HG02798 (cell line): Measurements from ENCODE around the gene MRPL45.
A peak's percentile ranks its signal among the peaks of the same experiment; 100 is the strongest.

Experiments used
- ATAC-seq: cut with Tn5 transposase; IDR thresholded peaks from one replicate; pipeline ENCODE4 v1.9.1; 2021; ENCODE audit warnings: mild to moderate bottlenecking; ENCODE audit not compliant: unreplicated experiment, poor library complexity

MRPL45 gene

DNA sequence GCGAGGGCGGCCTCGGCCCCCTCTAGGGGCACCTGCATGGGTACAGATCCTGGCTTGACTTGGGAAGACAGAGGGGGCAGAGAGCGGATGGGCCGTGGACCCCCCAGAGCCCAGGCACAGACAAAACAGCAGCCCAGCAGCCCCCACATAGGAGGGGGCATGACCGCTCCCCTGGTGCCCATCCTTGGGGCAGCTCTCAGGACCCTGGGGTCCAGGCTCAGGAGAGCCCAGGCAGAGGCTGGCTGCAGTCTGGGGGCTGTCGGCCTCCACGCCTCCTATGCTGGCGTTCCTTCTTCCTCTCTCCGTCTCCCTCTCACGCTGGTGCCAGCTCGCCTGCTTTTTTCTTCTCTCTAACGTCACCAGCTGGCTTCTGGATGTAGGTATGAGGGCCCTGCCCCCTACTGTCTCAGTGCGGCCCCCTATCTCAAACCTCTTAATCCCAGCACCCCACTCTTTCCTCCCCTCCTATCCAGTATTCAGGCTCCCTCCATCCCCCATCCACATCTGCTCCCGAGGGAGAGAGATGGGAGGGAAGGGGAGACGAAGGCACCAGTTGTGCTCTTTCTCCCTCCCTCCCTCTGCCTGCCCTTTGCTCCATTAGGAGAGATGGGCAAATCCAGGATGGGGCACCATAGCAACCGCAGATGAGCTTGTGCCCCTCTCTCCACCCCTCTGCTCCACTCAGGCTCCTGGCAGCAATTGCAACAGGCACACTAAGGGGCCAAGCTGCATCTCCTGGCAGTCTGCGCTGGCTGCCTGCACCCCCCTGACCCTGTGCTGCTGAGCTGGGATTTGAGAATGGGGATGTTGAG is 46.8 kb downstream of the MRPL45 start, which contains the start of gene GPR179:
TSS of gene GPR179 (minus strand) at position 349 of the 812 bp plus-strand sequence. CDS start at position 182, 167 bp downstream.
- no peak for ATAC-seq

DNA sequence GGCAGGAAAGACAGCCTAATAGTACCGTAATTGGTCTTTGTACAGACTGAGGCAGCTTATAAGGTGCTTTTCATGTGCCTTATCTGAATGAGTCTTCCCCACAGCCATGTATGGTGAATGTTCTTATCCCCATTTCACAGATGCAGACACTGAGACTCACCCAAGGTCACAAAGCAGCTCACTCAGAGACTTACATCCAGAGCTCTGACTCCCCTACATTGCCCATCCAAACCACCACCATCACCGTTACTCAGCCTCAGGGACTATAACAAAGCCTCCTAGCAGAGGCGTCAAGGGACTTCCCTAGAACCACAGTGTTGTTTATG is 47.4 kb downstream of the MRPL45 start:
- no peak for ATAC-seq

DNA sequence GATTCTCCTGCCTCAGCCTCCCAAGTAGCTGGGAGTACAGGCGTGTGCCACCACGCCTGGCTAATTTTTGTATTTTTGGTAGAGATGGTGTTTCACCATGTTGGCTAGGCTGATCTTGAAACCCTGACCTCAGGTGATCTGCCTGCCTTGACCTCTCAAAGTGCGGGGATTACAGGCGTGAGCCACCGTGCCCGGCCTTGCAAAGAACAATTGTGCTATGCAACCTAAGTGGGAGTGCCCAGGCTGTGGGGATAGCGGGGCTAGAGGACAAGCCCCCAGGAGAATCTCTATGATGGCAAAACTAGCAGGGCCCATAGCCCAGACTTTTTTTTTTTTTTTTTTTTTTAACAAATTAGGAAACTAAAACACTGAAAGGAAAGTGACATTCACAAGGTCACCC is 48.8 kb downstream of the MRPL45 start:
- no peak for ATAC-seq

DNA sequence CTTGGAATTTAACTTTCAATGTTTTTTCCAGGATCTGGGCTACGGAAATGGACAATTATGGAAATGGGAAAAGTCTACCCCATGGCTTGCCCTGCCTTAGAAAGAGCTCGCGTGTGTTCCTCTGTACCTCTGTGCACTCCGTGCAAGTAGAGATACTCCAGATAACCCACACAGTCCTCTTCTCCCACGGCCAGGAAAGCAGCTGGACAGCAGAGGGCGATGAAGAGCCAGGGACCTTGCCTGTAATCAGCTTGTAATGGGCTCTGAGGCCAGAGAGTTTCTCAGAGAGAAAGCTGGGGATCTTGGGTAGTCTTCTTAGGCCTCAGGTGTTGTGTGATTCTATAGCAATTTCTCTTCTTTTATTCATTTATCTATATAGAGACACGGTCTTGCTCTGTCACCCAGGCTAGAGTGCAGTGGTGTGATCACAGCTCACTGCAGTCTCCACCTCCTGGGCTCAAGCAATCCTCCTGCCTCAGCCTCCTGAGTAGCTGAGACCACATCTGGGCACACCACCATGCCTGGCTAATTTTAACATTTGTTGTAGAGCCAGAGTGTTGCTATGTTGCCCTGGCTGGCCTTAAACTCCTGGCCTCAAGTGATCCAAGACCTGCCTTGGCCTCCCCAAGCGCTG is 52.2 kb downstream of the MRPL45 start:
- ATAC-seq: peak; percentile 34

DNA sequence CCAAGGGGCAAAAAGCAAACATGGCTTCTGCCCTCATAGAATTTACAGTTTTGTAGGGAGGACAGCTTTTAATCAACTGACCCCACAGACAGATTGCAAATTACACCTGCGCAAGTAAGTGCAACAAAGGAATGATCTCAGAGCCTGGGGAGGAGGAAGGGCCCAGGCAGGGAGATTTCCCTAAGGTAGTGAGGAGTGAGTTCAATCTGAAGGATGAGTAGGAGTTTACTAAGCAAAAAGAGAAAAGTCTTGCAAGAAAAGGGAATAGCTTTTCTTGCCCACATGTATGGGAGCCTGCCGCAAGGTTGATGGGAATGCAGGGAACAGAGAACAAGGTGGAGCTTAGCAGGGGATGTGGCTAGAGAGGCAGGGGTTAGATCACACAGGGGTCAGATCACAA is 53.1 kb downstream of the MRPL45 start:
- ATAC-seq: no peak

DNA sequence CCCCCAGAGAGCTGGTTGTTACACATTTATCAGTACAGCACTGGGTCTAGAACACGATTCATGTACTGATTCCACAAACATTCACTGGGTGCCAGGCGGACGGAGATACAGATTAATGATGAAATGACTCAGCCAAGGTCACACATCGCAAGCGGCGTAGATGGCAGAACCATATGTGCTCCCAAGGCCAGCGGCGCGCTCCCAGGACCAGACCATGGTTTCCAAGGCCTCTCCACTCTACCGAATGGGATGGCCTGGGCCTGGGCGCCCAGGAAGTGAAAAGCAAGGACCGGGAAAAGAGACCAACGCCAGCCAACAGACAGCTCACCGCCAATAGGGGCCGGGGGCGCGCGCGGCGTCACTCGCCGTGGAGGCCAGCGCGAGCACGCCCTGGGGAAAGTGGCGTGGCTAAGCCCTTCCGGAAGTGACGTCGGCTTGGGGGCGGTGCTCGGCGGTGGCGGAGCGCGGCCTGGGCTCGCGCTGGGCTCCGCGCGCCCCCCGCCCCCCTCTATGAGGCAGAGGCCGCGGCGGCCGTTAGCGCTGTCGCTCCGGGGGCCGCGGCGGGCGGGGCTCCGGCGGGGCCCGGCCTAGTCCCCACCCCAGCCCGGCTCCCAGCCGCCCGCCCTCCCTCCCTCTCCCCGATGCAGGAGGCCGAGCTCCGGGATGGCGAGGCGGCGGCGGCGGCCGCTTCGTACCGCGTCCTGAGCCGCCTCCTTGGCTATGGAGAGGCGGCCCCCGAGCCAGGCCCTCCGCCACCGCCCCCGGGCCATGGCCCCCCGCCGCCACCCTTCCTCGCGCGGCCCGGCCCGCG is 54.6 kb downstream of the MRPL45 start, which contains the start of gene SOCS7:
TSS of gene SOCS7 (plus strand) at position 433 of the 811 bp plus-strand sequence. CDS start at position 642, 209 bp downstream.
- peak; percentile 91 for ATAC-seq

DNA sequence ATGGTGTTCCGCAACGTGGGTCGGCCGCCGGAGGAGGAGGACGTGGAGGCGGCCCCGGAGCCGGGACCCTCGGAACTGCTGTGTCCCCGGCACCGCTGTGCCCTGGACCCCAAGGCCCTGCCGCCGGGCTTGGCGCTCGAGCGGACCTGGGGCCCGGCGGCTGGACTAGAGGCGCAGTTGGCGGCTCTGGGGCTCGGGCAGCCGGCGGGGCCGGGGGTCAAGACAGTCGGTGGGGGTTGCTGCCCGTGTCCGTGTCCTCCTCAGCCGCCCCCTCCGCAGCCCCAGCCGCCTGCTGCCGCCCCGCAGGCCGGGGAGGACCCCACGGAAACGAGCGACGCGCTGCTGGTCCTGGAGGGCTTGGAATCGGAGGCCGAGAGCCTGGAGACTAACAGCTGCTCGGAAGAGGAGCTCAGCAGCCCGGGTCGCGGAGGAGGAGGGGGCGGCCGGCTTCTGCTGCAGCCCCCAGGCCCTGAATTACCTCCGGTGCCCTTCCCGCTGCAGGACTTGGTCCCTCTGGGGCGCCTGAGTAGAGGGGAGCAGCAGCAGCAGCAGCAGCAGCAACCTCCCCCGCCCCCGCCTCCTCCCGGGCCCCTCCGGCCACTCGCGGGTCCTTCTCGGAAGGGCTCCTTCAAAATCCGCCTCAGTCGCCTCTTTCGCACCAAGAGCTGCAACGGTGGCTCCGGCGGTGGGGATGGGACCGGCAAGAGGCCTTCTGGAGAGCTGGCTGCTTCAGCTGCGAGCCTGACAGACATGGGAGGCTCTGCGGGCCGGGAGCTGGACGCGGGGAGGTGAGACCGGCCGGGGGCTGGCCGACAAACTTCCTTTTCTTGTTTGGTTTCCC is 55.5 kb downstream of the MRPL45 start:
- no peak for ATAC-seq

DNA sequence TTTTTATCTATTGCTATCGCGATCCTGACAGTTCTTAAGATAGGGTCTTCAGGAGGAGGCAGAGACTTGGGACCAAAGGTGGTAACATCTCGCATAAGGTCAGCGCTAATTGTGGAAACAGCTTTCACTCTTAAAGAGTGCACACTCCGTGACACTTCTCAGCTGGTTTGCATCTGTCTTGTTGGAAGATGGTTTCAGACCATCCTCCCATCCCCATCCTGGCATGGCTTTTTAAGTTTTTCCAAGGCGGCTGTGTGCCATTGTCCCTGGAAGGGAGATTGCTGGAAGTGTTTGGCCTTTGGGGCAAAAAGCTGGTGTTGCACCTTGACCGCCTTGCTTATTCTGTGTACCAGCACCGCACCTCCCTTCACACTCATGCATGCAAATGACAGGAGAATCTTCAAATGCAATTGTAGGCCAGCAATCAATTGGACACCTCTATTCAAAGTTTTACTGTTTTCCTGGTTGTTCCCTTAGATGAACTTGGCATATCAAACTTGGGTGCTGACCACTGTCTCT is 56.2 kb downstream of the MRPL45 start:
- ATAC-seq: no peak

DNA sequence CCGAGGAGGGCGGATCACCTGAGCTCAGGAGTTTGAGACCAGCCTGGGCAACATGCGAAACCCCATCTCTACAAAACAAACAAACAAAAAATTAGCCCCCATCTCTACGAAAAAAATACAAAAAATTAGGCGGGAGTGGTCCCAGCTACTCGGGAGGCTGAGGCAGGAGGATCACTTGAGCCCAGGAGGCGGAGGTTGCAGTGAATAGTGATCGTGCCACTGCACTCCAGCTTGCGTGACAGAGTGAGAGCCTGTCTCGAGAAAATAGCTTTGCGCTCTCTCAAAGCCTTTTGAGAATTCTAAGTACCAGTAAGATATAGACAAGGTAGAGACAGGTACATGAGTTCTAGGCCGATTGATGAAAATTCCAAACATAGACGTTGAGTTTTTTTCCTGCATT is 56.7 kb downstream of the MRPL45 start:
- no peak for ATAC-seq

DNA sequence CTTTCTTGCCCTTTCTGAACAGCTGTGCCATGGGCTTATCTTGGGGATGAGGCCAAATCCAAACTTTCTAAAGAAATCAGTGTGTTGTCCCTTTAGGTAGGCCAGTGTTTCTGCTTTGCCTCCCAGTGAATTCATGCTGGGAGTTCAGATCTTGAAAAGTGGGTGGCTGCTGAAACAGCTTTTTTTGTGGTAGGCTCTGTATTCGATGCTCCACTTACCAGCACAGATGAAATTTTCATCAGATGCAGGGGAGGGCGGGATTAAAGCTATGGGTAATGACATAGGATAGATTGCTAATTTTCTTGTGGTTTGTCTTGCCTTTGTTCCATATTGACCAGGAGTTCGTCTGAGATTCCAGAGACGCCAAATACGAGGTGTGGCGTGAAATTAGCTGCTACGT is 57.5 kb downstream of the MRPL45 start:
- no peak for ATAC-seq

DNA sequence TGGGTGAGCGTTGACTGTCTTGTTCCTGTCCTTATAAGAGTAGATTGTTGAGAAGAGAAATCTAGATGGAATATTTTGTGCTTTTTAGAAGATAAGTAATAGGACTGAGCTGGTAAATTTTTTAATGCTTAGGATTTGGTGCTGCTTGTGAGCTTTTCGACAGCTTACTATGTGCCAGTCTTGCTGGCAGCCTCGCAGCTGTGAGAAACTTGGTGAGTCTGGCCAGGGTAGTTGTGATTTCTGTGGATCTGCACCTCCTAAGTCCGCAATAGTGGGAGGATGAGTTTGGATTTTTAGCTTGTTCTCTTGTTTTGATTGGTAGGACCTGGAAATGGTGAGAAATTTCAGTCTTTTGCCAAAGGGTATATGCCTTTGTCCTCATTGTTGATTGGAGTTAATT is 58.3 kb downstream of the MRPL45 start:
- no peak for ATAC-seq

DNA sequence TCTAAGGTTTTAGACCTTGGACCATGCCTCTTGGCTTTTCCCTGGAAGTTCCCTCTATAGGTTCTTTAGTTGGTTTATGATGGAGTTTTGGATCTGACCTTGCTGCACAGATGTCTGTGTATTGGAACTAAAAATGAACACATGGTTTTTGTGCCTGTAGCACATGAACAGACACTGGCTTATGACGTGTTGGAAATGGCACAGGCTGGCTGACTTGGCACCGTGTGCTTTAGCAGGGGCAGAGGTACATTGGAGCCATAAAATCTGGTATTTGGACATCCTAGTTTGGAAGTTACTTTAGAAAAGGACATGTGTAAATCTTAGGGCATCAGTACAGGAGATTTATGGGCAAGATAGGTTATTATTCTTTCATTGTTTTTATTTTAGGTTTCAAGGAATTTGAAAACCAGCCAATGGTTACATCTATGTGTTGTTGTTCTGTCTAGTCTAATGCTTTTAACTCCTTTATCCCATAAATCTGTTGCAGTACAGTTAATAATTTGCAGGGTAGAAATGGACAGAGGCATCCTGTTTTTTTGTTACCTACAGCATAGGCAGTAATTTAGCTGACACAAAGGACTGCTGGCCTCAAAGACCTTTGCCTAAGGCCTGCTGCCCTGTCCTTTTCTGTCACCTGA is 60.6 kb downstream of the MRPL45 start:
- no peak for ATAC-seq

DNA sequence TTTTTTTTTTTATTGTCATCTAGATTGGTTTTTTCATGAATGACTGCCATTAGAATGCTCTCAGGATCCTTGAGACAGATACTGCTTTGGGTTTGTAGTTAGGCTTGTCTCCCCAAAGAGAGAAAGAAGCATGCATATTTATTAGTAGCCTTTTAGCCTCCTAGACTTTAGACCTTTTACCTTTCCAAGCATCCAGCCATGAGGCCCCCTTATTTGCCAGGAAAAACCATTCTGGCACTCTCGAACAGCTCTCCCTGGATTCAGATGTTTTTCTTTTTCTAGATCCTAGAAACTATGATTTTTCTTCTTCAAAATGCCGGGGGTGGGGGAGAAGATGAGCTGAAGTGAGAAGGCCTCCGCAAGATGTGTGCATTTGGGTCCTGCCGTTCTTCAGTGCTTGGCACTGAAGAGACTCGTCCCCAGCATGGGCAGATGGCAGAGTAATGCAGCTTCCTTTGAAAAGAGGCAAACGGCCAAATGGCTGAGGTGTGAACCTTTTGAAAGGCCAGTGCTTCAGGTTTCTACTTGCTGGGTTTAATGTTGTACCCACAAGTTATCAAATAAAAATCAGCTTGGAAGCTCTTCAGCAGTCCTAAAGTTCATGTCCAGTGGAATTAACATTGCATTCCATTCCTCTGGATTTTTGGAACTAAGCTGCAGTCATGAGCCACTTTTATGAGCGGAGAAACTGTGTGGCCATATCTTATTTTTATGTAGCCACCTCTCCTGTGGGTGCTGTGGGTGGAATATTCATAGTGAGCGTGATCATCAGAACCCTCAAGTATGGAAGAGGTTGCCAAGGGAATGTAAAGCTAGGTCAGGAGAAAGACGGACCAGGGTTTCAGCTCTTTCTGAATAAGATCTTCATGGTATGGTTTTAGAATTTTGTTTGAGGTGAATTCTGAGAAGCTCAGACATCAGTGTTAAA is 61.9 kb downstream of the MRPL45 start:
- no peak for ATAC-seq

DNA sequence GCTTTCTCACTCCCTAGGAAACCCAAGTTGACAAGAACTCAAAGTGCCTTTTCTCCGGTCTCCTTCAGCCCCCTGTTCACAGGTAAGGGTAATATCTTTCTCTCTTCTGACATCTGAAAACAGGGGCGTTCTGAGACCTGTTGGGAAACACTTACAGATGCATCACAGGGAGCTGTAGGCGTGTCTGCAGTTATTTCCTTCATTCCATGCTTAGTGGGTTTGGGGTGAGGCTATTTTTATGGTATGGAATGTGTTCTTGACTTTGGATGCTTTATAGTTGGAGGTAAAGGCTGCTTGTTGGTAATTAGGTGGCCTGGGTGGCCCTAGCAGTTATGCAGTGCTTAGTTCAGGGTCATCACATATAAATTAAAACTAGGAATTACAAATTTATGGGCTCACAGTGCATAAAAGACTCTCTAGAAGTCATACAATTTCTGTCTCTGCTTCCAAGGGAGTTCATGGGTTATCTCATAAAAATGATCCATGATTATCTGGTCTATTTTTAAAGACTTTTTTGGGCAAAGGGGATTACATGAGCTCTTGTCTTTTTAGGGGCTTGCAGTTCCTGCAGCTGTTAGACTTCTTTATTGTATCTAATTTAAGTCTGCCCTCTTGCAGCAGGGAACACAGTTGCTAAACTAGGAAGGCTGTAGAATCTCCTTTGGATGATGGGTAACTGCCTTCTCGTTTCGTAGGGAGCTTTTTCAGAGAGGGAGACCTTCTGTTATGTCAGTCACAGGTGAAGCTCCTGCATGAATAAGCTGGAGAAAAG is 64.9 kb downstream of the MRPL45 start:
- no peak for ATAC-seq

DNA sequence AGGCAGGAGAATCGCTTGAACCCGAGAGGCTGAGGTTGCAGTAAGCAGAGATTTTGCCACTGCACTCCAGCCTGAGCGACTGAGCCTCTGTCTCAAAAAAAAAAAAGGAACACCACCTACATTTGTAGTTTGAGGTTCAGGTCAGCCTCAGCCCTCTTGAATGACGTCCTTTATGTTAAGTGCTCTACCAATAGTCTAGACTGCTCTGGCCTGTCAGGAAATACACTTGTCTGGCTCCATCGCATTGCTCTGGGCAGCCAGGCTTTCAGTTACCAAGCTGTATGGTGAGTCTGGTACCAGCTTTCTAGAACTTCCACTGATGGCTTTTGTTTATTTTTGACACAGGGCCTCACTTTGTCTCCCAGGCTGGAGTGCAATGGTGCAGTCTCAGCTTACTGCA is 66.0 kb downstream of the MRPL45 start:
- no peak for ATAC-seq

DNA sequence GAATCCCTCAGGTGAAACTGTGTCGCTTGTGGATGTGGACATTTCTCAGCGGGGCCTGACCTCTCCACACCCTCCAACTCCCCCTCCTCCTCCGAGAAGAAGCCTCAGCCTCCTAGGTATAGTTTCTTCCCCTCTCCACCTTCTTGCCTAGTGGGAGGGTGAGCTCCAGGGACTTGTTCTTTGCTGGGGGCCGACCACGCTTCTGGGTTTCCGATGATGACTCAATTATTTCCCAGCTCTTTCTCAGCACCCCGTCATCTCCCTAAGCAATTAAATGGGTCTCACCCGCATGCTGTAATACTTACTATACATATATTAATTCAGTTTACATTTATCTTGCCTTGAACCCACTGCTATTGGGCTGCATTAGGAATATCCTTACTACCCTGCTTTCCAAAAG is 67.8 kb downstream of the MRPL45 start:
- ATAC-seq: no peak

DNA sequence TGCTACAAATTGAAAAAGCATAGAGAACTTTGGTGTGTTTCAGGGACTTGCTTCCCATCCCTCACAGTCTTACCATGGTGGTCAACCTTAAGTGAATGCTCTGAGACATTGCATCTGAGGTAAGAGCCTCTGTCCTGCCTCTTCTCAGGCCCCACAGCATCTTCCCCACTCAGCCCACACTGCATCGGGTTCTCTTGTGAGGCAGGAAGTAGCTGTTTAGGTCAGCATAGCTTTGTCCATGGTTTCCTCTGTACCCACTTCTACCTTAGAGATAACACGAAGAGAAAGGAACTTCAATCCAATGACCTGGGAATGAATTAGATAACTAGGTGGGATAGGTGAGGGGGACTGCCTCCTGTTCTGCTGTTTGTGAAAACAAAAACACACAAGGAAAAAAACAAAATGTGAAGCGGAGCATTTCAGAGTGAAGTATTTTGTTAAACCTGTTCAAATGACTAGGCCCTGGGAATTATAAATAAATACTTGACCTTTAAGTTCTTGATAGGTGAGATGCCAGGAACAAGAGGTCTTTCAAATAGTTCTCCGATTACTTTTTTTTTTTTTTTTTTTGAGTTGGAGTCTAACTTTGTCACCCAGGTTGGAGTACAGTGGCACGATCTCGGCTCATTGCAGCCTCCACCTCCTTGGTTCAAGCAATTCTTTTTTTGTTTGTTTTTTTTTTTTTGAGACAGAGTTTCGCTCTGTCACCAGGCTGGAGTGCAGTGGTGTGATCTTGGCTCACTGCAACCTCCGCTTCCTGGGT is 72.3 kb downstream of the MRPL45 start:
- no peak for ATAC-seq
